HG03139 (cell line): ENCODE results near the gene UBR7.

Experiments
- ATAC-seq: cut with Tn5 transposase; IDR thresholded peaks from one replicate; pipeline ENCODE4 v1.9.1; 2021; ENCODE audit not compliant: unreplicated experiment

UBR7 gene

GRCh38 chr14:93249128-93249831, 42.2 kb downstream of the UBR7 start:
- no peak for ATAC-seq

- ATAC-seq: no peak
Observed at GRCh38 chr14:93262446-93262845, 55.4 kb downstream of the UBR7 start.

- no peak for ATAC-seq
Observed at GRCh38 chr14:93263416-93263815, 56.4 kb downstream of the UBR7 start.

DNA sequence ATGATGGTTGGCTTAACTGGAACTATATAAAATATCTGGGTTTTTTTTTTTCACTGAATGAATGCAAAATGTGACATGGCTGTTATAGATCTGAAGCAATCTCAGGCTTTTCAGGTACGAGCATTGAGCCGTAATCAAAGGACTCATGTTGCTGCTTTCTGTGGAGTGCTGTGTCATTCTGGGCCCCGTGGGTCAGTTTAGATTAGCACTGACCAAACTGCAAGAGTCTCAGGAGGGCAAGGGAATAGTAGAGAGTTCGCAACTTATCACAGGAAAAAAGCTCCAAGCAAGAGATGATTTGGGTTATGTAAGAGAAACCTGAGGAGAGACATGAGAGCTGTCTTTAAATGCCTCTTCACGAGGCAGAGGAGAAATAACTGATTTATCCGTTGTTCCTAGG, 59.1 kb downstream of the UBR7 start:
- no peak for ATAC-seq

DNA sequence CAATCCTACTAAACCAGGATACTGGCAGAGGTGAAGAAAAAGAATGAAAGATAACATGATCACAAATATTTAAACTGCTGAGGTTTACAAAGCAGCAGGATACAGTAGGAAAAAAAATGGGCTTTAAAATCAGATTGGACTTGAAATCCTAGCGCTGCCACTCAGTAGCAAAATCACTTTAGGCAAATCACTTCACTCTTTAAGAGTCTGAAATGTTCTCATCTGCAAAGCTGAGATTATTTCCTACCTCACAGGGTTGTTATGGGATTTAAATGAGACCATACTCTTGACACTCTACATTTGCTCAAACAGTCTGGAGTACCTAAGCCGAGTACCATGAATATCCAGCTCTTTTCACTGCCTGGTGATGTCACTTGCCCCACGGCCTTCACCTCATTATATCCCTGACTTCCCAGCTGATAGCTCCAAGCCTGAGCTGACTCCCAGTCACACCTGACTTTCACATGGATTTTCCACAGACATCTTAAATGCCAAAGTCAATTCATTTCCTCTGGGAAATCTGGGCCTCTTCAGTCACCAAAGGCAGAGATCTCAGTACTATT, 60.2 kb downstream of the UBR7 start:
- ATAC-seq: no peak

GRCh38 chr14:93268406-93268805, 61.4 kb downstream of the UBR7 start:
- ATAC-seq: no peak

- ATAC-seq: no peak
Observed at GRCh38 chr14:93269341-93270068, 62.4 kb downstream of the UBR7 start.

- no peak for ATAC-seq
Observed at GRCh38 chr14:93271111-93271510, 64.1 kb downstream of the UBR7 start.

DNA sequence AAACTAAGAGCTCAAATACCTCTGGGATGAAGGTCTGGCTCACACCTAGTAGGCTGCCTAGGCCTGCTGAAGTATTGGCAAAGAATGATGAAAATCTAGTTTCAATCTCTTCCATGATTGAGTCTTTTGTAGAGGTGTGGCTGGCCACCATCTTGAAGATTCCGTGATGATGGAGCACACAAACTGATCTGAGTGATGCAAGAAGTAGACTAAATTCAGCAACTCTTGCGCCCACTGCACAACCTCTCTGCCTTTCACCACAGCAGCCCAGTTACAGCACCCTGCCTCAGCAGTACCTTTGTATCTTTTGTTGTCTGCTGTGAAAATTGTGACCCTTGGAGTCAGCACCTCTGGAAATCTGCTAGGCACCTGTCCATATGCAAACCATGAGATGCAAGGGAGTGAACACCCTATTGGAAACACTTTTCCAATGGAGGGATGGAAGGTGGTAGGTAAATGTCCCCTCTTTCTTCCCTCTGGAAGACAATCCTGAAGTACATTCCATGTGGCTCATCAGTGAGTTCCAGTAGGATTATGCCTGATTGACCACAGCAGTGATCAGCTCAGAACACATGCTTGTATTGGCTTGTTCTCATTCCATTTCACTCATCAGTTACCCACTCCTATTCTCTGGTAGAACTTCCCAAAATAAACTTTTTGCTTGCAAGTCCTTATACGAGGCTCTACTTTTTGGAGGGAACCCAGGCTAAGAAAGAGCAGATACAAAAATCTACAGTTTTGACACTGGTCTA, 67.2 kb downstream of the UBR7 start:
- no peak for ATAC-seq

- ATAC-seq: no peak
Observed at GRCh38 chr14:93276031-93276716, 69.1 kb downstream of the UBR7 start.
